HG03039 (cell line): ENCODE data around the gene CDH4.

Experiments
- ATAC-seq: cut with Tn5 transposase; IDR thresholded peaks from one replicate; pipeline ENCODE4 v1.9.1; 2021; ENCODE audit warnings: mild to moderate bottlenecking, moderate library complexity; ENCODE audit not compliant: unreplicated experiment

Gene CDH4

DNA sequence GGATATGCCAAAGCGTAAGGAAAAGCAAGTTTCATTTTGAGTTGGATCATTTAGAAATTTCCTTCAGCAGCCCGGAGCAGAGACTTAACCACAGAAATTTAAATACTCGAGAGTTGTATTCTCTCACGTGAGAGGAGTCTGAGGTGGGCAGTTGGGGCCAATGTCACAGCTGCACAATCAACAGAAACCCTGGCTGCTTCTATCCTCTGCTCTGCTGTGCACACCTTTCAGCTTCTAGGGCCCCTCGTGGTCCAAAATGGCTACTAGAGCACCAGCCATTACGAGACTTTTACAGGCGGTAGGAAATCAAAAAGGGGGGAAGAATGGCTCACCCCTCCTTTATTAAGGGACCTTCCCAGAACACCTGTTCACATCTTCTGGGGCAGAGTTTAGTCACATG is 659.8 kb downstream of the CDH4 start:
- ATAC-seq = no peak

DNA sequence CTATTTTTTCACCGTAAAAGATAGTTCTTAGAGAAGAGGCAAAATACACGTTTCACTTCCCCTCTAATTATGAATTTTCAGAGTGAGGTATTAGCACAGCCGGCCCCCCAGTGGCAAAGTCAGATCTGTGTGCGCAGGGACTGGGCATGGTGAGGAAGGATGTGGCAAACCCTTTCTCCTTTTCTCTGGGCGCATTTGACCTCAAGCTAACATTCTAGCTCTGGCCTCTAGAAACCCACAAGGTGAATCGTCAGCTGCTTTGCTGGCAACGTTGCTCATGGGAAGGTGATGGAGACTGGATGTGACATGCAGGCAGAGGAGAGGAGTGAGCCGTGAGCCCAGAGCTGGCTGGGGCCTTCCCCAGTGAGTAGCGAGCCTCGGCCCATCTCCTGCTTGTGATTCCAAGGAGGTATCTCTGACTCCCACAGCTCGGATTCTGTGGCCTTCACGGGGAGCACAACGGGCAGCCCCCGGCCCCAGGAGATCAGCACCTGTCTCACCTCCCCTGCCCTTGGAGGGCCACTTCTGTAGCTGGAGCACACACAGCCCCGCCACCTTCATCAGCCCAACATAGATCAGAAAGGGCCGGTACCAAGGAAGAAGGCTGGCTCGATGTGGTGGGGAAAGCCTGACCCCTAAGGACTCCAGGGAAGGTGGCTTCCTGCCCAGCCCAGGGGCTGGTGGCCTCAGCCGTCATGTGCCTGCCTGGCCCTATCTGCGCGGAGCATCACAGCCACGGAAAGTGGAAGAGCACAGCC is 660.8 kb downstream of the CDH4 start:
- ATAC-seq = no peak

DNA sequence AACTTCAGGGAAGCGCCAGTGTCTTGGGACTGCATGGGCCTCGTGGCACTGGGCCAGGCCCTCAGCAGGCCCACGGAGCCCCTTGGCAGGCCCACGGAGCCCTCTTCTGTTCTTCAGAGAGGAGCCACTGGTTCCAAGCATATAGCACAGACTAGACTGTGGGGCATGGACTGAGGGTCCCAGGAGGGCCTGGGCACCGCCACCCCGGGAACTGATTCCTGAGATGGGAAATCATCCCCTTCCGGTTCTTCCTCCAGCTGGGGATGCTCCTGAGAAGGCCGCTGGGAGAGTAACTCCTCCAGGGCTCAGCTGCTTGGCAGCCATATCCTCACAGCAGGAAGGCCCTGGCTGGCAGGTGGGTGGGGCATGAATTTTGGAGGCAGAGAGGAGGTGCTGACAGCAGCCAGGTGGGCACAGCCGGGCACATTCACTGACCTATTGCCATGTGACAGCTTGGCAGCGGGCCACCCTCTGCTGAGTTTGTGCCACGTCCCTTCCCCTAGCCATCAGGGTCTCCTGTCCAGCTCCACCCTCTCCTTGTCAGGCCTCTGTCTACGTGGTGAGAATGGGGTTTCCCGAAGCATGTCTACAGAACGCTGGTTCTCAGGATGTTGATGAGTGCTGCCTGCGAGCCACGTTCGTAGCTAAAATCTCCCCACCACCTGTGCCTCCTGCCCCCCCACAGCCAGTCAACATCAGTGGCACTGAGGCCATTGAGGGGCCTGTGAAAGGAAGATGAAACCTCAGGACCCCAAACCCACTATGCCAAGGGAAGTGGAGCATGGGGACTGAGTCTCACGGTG is 661.6 kb downstream of the CDH4 start:
- no peak for ATAC-seq

DNA sequence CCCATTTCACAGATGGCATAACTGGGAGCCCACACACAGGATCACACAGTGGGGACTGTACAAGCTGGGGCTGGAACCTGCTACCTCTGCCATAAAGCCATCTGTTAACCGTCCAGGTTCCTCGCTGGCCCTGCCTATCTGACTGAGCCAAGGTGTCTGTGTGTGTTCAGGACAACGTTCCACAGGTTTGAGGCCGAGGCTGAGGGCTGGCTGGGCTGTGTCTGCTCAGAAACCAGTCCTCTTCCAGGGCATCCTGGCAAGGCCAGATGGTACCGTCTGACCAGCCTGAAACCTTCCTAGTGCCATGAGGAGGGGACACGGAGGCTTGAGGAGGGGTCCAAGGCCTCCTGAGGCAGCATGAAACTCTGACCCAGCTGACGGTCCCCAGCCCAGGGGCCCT is 663.0 kb downstream of the CDH4 start:
- no peak for ATAC-seq

DNA sequence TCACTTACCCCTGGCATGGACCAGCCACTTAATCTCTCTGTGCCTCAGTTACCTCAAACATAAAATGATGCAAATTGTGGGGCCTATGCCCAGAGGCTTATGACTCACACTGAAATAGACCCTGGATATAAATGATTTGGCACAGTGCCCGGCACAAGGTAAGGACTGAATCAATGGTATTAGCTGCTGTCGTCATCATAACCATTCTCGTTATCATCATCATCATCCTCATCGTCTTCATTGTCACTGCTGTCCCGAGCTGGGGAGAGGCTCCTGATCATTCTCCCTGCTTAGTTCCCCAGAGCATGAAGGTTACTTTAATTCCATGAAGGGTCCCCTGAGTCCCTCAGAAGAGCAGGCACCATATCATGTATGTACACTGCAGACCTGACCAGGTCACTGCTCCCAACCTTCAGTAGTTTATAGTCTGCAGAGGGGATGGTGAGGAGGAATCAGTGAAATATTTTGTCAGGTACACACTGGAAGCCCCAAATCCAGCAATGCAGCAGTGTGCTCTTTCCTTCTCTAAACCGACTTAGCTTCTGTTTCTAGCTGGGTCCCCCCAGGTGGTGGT is 664.3 kb downstream of the CDH4 start:
- ATAC-seq = no peak

DNA sequence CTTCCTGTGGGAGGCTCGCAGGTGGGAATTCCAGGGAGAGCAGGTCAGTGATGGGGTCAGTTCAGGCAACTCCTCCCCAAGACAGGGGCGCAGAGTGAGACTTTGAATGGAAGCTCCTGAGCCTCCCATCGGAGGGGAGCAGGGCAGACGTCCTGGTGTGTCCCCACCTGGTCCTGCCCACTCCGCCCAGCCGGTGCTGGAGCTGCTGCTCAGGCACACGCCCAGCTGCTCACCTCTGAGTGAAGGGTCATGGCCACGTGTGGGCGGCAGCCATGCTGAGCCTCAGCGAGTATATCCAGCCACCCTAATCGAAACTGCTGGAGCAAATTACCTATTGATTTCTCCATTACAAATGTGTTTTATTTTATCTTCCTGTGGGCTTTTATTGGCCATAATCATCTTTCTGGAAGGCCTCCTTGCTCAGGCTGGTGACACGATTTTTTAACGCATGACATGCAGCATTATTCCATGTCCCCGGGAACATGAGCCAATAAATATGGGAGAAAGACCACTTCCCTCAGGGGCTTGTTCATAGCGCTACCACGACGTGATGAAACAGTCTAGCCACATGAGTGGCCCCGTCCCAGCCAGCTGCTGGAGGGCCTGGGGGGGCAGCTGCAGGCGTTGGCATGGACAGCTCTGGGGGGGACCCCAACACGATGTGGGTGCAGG is 665.5 kb downstream of the CDH4 start:
- no peak for ATAC-seq

DNA sequence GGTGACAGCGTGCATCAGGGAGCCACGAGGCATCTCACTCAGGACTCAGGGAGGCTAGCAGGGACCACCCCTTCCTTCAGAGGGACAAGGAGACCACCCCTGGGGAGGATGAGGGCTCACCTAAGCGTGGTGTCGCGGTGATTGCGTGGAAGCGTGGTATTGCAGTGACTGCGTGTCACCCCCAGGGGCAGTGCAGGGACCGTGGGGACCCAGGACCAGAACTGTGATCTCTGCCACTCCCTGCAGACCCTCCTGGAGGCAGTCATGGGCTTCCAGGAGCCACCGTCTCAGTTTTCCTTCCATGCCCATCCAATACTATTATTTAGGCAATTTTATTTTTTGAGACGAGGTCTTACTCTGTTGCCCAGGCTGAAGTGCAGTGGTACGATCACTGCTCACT is 666.5 kb downstream of the CDH4 start:
- ATAC-seq = no peak

DNA sequence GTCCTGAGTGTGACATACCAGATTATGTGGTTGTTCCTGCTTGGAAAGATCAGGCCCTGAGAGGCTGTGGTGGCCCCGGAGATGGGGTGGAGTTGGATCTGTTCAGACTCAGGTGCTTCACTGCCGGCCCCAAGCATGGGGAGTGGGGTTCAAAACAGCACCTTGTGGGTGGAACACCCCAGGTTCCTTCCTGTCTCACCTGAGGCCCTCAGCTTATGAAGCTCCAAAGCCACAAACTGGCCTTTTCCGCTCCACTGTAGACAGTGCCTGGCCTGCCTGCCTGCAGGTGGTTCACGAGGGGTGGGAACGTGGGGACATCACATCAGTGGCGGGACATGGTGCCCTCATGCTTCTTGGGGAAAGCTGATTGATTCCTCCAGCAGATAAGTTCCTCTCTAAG is 667.2 kb downstream of the CDH4 start:
- ATAC-seq = no peak

DNA sequence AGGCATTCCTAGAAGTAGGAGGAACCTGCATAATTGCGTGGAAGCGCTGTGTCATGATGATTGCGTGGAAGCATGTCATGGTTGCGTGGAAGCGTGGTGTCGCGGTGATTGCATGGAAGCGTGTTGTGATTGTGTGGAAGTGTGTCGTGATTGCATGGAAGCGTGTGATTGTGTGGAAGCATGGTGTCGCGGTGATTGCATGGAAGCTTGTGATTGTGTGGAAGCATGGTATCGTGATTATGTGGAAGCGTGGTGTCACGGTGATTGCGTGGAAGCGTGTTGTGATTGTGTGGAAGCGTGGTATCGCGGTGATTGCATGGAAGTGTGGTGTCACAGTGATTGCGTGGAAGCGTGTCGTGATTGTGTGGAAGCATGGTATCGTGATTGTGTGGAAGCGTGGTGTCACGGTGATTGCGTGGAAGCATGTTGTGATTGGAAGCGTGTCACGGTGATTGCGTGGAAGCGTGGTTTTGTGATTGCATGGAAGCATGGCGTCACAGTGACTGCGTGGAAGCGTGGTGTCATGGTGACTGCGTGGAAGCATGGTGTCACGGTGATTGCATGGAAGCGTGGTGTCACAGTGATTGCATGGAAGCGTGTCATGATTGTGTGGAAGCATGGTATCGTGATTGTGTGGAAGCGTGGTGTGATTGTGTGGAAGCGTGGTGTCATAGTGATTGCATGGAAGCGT is 667.8 kb downstream of the CDH4 start:
- ATAC-seq = no peak

DNA sequence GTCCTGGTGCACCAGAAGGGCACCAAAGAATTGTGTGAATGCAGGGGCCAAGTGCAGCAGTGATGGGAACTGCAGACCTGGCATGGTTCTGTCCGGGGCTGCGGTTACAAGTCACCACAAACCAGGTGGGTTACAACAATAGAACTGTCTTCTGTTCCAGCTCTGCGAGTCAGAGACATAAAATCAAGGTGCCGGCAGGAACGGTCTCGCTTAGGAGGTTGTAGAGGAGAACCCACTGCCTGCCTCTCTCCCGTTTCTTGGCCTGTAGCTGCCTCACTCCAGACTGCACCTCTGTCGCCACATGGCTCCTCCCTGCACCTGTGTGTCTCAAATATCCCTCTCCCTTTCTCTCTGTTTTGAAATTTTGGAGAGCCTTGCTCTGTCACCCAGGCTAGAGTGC is 670.4 kb downstream of the CDH4 start:
- ATAC-seq = no peak

DNA sequence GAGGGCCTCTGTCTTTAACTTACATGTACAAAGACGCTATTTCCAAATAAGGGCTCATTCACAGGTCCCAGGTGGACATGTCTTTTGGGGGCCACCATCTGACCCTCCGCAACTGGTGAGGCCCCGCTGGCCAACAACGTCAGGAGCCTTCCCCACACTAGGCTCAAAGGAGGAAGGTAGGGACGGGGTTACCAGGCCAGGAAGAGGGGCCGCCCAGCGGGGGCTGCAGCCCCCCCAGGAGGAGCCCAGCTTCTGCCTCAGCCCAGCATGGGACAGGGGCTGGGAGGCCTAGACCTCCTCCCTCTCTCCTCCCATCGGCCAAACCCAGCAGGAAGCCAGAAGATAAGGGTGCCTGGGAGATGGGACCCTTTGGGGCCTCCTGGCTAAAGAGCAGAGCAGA is 670.9 kb downstream of the CDH4 start:
- ATAC-seq = no peak

DNA sequence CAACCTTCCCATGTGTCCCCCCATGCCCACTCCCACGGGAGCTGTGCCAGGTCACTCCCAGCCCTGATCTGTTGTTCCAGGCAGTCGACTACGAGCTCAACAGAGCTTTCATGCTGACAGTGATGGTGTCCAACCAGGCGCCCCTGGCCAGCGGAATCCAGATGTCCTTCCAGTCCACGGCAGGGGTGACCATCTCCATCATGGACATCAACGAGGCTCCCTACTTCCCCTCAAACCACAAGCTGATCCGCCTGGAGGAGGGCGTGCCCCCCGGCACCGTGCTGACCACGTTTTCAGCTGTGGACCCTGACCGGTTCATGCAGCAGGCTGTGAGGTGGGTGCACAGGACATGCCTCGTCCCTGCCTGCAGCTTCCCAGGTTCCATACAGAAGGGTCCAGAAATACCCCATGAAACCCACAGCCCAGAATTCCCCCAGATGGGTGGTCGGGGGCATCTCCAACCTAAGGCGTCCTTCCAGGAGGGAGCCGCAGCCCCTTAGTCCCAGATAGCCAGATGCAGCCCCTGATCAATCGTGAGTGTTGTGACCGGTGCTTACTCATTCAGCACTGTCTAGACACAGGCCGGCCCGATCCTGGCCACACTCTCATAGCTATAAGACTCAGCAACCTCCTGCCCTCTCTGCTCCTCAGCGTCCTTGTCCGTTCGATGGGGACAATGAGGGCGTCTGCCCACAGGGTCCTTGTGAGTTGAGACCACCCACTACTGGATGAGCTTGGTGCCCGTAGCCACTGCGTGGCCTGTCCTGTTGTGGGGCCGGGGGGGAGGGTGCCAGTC is 671.5 kb downstream of the CDH4 start:
- no peak for ATAC-seq

DNA sequence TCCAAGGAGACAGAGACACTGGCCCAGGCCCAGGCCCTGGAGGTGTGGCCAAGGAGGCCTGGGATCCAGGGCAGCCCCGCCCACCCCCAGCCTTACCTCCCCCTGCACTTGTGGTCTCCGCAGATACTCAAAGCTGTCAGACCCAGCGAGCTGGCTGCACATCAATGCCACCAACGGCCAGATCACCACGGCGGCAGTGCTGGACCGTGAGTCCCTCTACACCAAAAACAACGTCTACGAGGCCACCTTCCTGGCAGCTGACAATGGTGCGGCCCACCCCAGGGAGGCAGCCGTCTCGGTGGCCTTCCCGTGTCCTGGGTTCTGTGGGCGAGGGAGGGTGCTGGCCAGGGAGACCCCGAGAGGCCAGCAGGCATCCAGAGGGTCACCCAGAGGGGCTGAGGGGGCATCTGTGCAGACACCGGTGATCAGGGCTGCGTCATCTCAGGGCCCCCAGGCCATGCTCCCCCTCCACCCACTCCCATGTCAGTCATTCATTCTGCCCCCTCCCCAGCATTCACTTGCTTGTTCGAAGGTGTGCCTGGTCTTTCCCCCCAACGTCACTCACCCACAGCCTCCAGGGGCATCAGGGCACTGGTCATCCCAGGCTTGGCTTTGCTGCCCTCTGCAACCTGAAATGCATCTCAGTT is 672.3 kb downstream of the CDH4 start:
- no peak for ATAC-seq

DNA sequence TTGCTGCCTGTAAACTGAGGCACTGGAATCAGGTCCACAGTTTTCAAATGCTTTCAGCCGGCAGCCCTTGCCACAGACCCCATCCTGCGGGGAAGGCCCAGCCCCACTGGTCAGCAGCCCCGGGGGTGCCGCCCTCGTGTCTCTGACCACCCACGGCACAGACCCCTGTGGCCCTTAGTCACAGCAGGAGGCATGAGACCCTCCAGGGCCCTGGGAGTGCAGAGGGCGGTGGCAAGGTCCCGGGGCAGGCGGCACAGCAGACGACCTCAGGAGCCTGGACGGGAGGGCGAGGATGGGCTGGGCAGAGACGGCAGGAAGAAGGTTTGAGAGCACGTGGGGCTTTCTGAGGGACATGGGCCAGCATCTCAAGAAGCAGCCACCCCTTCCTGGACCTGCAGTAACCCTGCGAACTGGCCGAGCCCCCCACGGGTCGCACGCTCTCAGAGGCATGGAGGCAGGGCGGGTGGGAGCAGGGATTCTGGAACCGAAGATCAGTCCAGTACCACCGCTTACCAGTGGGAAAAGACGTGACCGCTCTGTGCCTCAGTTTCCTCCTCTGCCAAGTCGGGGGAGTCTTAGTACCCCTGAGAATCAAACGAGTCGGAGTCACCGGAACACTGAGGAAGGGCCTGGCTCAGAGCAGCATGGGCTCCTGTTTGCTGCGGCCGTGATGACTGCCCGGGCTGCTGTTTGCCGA is 672.9 kb downstream of the CDH4 start:
- ATAC-seq = no peak

DNA sequence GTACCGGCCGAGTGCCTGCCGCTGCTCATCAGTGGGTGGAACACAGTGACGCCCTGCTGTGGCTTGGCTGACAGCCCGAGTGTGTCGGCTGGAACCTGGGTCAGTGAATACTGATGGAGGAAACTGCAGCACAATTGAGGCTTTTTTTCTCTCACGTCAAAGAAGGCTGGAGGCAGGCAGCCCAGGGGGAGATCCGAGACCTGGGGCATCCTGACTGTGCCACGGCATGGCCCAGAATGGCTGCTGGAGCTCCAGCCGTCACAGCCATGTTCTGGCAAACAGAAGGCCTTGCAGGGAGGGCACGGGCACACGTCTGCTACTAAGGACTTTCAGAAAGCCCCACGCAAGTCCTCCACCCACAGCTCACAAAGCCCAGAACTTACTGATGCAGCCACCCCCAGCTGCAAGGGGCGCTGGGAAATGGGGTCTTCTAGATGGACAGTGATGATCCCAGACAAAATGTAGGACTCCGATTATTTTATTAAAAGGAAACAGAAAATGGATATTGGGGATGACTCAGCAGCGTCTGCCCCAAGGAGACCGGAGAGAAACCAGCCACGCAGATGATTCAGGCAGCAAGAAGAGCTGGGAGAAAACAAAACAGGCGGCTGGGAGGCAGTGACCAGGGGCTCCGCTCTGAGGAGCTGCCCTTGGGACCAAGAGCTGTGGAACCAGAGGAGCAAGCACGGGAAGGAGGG is 673.6 kb downstream of the CDH4 start:
- ATAC-seq = no peak

DNA sequence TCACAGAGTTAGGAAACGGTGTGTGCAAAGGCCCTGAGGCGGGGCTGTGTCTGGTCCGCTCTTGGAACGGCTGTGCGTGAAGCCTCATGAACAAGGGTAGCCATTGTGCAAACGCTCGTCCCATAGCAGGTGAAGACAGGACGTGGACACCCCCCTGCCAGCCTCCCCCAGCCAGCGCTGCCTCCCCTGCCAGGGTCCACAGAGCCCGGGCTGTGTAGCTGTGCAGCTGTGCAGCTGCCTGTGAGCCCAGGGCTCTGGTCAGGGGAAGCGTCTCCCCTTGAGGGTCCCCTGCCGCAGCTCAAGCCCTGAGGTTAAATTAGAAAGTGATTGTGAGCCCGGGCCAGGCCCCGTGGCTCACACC is 674.2 kb downstream of the CDH4 start:
- ATAC-seq = no peak

DNA sequence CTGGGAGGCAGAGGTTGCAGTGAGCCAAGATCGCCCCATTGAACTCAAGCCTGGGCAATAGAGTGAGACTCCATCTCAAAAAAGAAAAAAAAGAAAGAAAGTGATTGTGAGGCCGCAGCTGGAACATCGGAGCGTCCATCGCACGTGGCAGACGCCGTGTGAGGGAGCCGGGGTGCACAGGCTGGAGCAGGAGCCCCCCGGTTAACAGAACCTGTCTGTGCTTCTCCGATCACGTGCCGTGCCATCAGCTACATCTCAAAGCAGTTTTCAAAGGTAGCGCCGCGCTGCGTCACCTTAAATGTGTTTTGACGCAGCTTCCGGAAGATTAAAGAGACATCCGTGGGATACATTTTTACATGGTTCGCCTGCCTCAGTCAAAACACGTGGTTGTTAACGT is 674.7 kb downstream of the CDH4 start:
- ATAC-seq = no peak

DNA sequence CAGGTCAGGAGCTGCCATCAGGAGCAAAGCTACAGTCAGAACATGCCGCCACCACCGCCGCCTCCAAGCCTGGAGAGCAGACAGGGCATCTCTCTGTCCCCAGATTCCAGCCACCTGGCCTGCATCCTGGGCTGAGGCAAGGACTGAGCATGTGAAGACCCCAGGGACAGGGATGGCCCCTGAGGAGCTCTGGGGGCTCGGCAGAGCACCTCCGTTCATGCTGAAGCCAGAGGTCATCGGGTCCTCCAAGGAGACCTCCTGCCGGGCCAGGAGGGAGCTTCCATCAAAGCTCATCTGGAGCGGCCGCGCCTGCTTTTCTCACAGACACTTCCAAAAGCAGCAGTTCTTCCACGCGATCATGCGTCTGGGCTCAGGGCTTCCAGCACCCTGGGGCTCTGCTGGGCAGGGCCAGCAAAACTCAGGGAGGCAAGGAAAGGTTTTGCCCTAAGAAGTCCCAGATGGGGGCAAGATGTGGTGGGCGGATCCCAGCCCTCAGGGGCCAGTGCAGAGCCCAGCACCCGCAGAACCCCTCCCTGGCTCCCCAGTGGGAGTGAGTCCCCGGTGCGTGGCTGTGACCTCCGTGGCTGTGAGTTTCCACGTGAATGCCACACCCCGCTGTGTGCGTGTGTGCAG is 675.2 kb downstream of the CDH4 start:
- ATAC-seq = no peak
